PC-9 (cell line): ENCODE results near the gene KLHDC4.

Experiments
- CTCF ChIP-seq: fragments of 200-600 bp; sonication (generic); conservative IDR thresholded peaks from 2 replicates; pipeline ENCODE4 v1.6.1; 2017; ENCODE audit warnings: mixed run types, antibody characterized with exemption, mild to moderate bottlenecking, moderate library complexity
- EZH2 ChIP-seq: fragments of 200-600 bp; sonication (generic); IDR thresholded peaks from 2 replicates; pipeline ENCODE4 v1.8.0; 2017; ENCODE audit warnings: antibody characterized with exemption, low read depth

- TF ChIP-seq EZH2 (no peak), CTCF (no peak)
These were observed 73.6 kb downstream of the KLHDC4 start for GRCh38 chr16:87692176-87692575.
